Vagina (tissue), 2 donors: Measurements from ENCODE around the gene PPFIA1. TPM values are rescaled to one million over a fixed set of nuclear protein-coding genes. Genes with fewer than 3 reads are reported as not detected.

Source experiments
- DNase-seq, 2 donors: peaks; one replicate each; pipeline ENCODE4 v3.0.0-alpha.2; 2017; ENCODE audit errors: extremely low spot score in 2 of 2
- H3K27ac ChIP-seq: fragments of 200-600 bp; sonication (generic); one replicate; pipeline ENCODE4 v1.5.1; 2019
- H3K27me3 ChIP-seq: fragments of 200-600 bp; sonication (generic); one replicate; pipeline ENCODE4 v1.5.1; 2019
- H3K36me3 ChIP-seq, 2 donors: fragments of 200-600 bp; sonication (generic); one replicate each; pipeline ENCODE4 v1.5.1; 2017 to 2019
- H3K4me1 ChIP-seq: fragments of 200-600 bp; sonication (generic); one replicate; pipeline ENCODE4 v1.5.1; 2019
- H3K4me3 ChIP-seq, 2 donors: fragments of 200-600 bp; sonication (generic); 1 replicate in 1 of 2; 2 replicates in 1 of 2; pipeline ENCODE4 v1.5.1; 2016 to 2019
- H3K9me3 ChIP-seq: fragments of 200-600 bp; sonication (generic); one replicate; pipeline ENCODE4 v1.5.1; 2019
- CTCF ChIP-seq, 3 experiments: fragments of 450-650 bp in 2 of 3; fragments of 200-600 bp in 1 of 3; sonication (generic) in 1 of 3; IDR thresholded peaks; one replicate each; pipeline ENCODE4 v1.5.1; 2017 to 2019; ENCODE audit warnings: antibody characterized with exemption in 3 of 3, mild to moderate bottlenecking in 2 of 3, moderate library complexity in 2 of 3
- POLR2A ChIP-seq, 2 donors: fragments of 450-650 bp; IDR thresholded peaks; one replicate each; pipeline ENCODE4 v1.6.1; 2017; ENCODE audit warnings: antibody characterized with exemption in 2 of 2, mild to moderate bottlenecking in 2 of 2, moderate library complexity in 2 of 2
- POLR2AphosphoS5 ChIP-seq, 2 donors: sonication (generic); formaldehyde crosslinking; IDR thresholded peaks; one replicate each; pipeline ENCODE4 v1.9.0; 2017; ENCODE audit warnings: antibody characterized with exemption in 2 of 2, mild to moderate bottlenecking in 2 of 2, low read depth in 1 of 2; ENCODE audit not compliant: insufficient read depth in 1 of 2
- intact Hi-C: fragments of 100-400 bp; cut with DNase I; formaldehyde crosslinking; loops from one replicate; pipeline ENCODE4 v1.15.1; 2023
- total RNA-seq: library from RNA; depleted of rRNA; stranded (reverse); fragments of >200 nt; gene quantifications from one replicate; pipeline ENCODE4 v1.2.3, GENCODE V29; 2016

The PPFIA1 gene
- total RNA-seq, 1 donor from 2014 or later = 54.3 TPM

GRCh38 chr11:70365544-70365927, 95.0 kb downstream of the PPFIA1 start:
- peaks cover 7% of the 10 kb centered on the region for H3K4me1 ChIP-seq
- intact Hi-C loops = no loop called here
- TF ChIP-seq POLR2A (IDR thresholded peaks at IDR 0.05) (no peak), POLR2AphosphoS5 (IDR thresholded peaks at IDR 0.05; ENCODE audit: insufficient read depth in 1 of 2, low read depth in 1 of 2) (no peak), CTCF (IDR thresholded peaks at IDR 0.05) (no peak)
- DNase-seq = no peak
- H3K36me3 ChIP-seq = peaks cover 0 to 32% of the 10 kb centered on the region in 2 donors
- H3K9me3 ChIP-seq = no peaks in the 10 kb centered on the region
- H3K4me3 ChIP-seq = no peak overlapping the region
- no peaks in the 10 kb centered on the region for H3K27me3 ChIP-seq
- H3K27ac ChIP-seq = no peak overlapping the region

DNA sequence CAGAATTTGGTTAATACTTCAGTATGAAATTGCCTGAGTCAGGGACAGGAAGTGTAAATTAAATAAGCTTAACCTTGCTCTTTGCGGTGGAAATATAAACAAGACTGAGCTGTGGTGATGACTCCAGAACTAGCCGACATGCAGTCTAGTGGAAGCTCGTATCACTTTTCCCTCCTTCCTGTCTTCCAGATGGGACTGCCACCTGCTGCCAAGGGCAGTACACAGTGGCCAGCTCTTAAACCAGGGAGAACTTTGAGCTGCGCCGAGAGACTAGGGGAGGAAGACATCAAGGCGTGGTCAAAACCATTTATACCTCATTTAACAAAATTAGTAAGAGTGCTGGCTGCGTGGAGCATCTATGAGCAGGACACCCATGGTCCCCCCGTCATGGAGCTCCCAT, 96.6 kb downstream of the PPFIA1 start:
- no peaks in the 10 kb centered on the region for H3K27me3 ChIP-seq
- intact Hi-C loops = no loop called here
- H3K27ac ChIP-seq = no peak overlapping the region
- no peaks in the 10 kb centered on the region for H3K9me3 ChIP-seq
- TF ChIP-seq CTCF (IDR thresholded peaks at IDR 0.05) = no peak
- TF ChIP-seq POLR2AphosphoS5 (IDR thresholded peaks at IDR 0.05; ENCODE audit: insufficient read depth in 1 of 2, low read depth in 1 of 2) = no peak
- TF ChIP-seq POLR2A (IDR thresholded peaks at IDR 0.05) = no peak
- H3K36me3 ChIP-seq = peaks cover 0 to 26% of the 10 kb centered on the region in 2 donors
- no peak for DNase-seq
- no peak overlapping the region for H3K4me3 ChIP-seq
- H3K4me1 ChIP-seq = peaks cover 7% of the 10 kb centered on the region

GRCh38 chr11:70368961-70369360, 98.5 kb downstream of the PPFIA1 start:
- H3K36me3 ChIP-seq = peaks cover 0 to 27% of the 10 kb centered on the region in 2 donors
- DNase-seq = no peak
- H3K27me3 ChIP-seq = no peaks in the 10 kb centered on the region
- peaks cover 7% of the 10 kb centered on the region for H3K4me1 ChIP-seq
- intact Hi-C loops = no loop called here
- no peak overlapping the region for H3K27ac ChIP-seq
- H3K4me3 ChIP-seq = no peak overlapping the region
- no peaks in the 10 kb centered on the region for H3K9me3 ChIP-seq
- TF ChIP-seq POLR2AphosphoS5 (IDR thresholded peaks at IDR 0.05; ENCODE audit: insufficient read depth in 1 of 2, low read depth in 1 of 2) = no peak
- TF ChIP-seq POLR2A (IDR thresholded peaks at IDR 0.05) = no peak
- no peak for TF ChIP-seq CTCF (IDR thresholded peaks at IDR 0.05)

DNA sequence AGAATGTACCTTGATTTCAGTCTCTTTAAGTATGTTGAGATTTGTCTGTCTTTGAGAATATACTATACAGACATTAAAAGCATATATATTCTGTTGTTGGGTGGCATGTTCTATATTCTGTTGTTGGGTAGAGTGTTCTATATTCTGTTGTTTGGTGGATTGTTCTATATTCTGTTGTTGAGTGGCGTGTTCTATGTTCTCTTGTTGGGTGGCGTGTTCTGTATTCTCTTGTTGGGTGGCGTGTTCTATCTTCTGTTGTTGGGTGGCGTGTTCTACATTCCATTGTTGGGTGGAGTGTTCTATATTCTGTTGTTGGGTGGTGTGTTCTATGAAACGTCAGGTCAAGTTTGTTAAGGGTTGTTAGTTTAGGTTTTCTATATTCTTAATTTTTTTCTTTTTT, 100.8 kb downstream of the PPFIA1 start:
- H3K9me3 ChIP-seq = no peaks in the 10 kb centered on the region
- no peaks in the 10 kb centered on the region for H3K27me3 ChIP-seq
- peaks cover 0 to 33% of the 10 kb centered on the region in 2 donors for H3K36me3 ChIP-seq
- no peaks in the 10 kb centered on the region for H3K4me1 ChIP-seq
- TF ChIP-seq CTCF (IDR thresholded peaks at IDR 0.05) (no peak), POLR2AphosphoS5 (IDR thresholded peaks at IDR 0.05; ENCODE audit: insufficient read depth in 1 of 2, low read depth in 1 of 2) (no peak)
- intact Hi-C loops = no loop called here
- DNase-seq = no peak
- H3K4me3 ChIP-seq = no peak overlapping the region
- H3K27ac ChIP-seq = no peak overlapping the region

DNA sequence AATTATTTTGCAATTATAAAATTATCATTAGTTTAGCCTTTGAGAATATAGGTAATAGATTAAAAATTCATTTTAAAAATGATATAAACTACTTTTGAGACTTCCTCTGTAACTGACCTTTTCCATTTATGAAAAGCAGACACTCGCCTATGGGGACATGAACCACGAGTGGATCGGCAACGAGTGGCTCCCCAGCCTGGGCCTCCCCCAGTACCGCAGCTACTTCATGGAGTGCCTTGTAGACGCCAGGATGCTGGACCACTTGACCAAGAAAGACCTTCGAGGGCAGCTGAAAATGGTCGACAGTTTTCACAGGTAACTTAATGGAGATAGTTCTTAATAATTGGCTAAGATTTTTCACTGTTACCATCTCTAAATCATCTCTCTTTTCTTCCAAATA, 101.6 kb downstream of the PPFIA1 start:
- intact Hi-C loops = no loop called here
- Histone ChIP-seq H3K36me3 (peaks cover 0 to 41% of the 10 kb centered on the region in 2 donors), H3K4me1 (no peaks in the 10 kb centered on the region), H3K27me3 (no peaks in the 10 kb centered on the region), H3K4me3 (no peak overlapping the region), H3K9me3 (no peaks in the 10 kb centered on the region), H3K27ac (no peak overlapping the region)
- no peak for DNase-seq
- TF ChIP-seq POLR2A (IDR thresholded peaks at IDR 0.05) (no peak), CTCF (IDR thresholded peaks at IDR 0.05) (no peak), POLR2AphosphoS5 (IDR thresholded peaks at IDR 0.05; ENCODE audit: insufficient read depth in 1 of 2, low read depth in 1 of 2) (no peak)
